ENCODE results near the gene MAGI1.

The MAGI1 gene

GRCh38 chr3:65497846-65498245 lies 540.9 kb downstream of the MAGI1 start:
- no peak for DNase-seq

GRCh38 chr3:65497236-65497635 lies 541.5 kb downstream of the MAGI1 start:
- no peak for DNase-seq

- DNase-seq = no peak
Measured at GRCh38 chr3:65493938-65494337, 544.8 kb downstream of the MAGI1 start.

GRCh38 chr3:65493371-65493882 lies 545.3 kb downstream of the MAGI1 start:
- DNase-seq = no peak

- no peak for DNase-seq
Measured at GRCh38 chr3:65492249-65492648, 546.5 kb downstream of the MAGI1 start.

GRCh38 chr3:65490114-65490513 lies 548.6 kb downstream of the MAGI1 start:
- DNase-seq = no peak

GRCh38 chr3:65489253-65489652 lies 549.5 kb downstream of the MAGI1 start:
- no peak for DNase-seq

GRCh38 chr3:65485826-65486469 lies 552.8 kb downstream of the MAGI1 start:
- no peak for DNase-seq

GRCh38 chr3:65484964-65485363 lies 553.8 kb downstream of the MAGI1 start:
- no peak for DNase-seq

GRCh38 chr3:65483480-65483879 lies 555.2 kb downstream of the MAGI1 start:
- peak; percentile 53 for DNase-seq

- DNase-seq = no peak
Measured at GRCh38 chr3:65483011-65483410, 555.7 kb downstream of the MAGI1 start.

- DNase-seq = no peak
Measured at GRCh38 chr3:65481085-65481484, 557.6 kb downstream of the MAGI1 start.

GRCh38 chr3:65479990-65480389 lies 558.7 kb downstream of the MAGI1 start:
- no peak for DNase-seq

GRCh38 chr3:65478551-65479500 lies 559.9 kb downstream of the MAGI1 start:
- DNase-seq = no peak

- DNase-seq = no peak
Measured at GRCh38 chr3:65473736-65474135, 565.0 kb downstream of the MAGI1 start.

- DNase-seq = no peak
Measured at GRCh38 chr3:65472501-65472900, 566.2 kb downstream of the MAGI1 start.

- DNase-seq = no peak
Measured at GRCh38 chr3:65466300-65466988, 572.3 kb downstream of the MAGI1 start.

- DNase-seq = no peak
Measured at GRCh38 chr3:65449841-65450428, 588.8 kb downstream of the MAGI1 start.

GRCh38 chr3:65448120-65448519 lies 590.6 kb downstream of the MAGI1 start:
- DNase-seq = no peak

GRCh38 chr3:65445573-65446169 lies 593.0 kb downstream of the MAGI1 start:
- no peak for DNase-seq

GRCh38 chr3:65444447-65444815 lies 594.3 kb downstream of the MAGI1 start:
- DNase-seq = no peak

GRCh38 chr3:65443739-65444446 lies 594.8 kb downstream of the MAGI1 start:
- no peak for DNase-seq
